SK-N-MC (cell line): ENCODE data around the gene CRYZ.
"Not testable (repeated sequence)": the region's sequence is repeated elsewhere in the genome, so short reads cannot be mapped to it uniquely, and the experiment has no call there.

Source experiments
- FOXP2 ChIP-seq: optimal IDR thresholded peaks from 2 replicates; pipeline ENCODE3; 2011; ENCODE audit warnings: mild to moderate bottlenecking, moderate library complexity; ENCODE audit not compliant: insufficient read depth; ENCODE audit errors: extremely low read length, control extremely low read depth
- POLR2AphosphoS5 ChIP-seq: IDR thresholded peaks from 2 replicates; pipeline ENCODE4 v1.6.1; 2012; ENCODE audit warnings: mild to moderate bottlenecking, low read depth, low read length, borderline replicate concordance

- TF ChIP-seq POLR2AphosphoS5, FOXP2: not testable (repeated sequence)
These were observed 541 bp downstream of the CRYZ start for GRCh38 chr1:74732071-74732946.
